HG03439 (cell line): ENCODE measurements around the gene OR51G1.

Experiments
- ATAC-seq: cut with Tn5 transposase; IDR thresholded peaks from one replicate; pipeline ENCODE4 v1.9.1; 2021; ENCODE audit warnings: mild to moderate bottlenecking, moderate library complexity; ENCODE audit not compliant: unreplicated experiment

Gene OR51G1

GRCh38 chr11:4881188-4881587 is 43.0 kb downstream of the OR51G1 start:
- no peak for ATAC-seq
